Heart left ventricle (tissue), 13 donors: ENCODE measurements around the gene SLC26A1.

Source experiments
- POLR2A ChIP-seq, 2 donors: fragments of 450-650 bp; IDR thresholded peaks; one replicate each; pipeline ENCODE4 v1.6.1; 2017; ENCODE audit warnings: antibody characterized with exemption in 2 of 2, mild to moderate bottlenecking in 2 of 2, moderate library complexity in 2 of 2
- TF ChIP-seq, protein P1 (sequence below), 12 donors: fragments of 200-600 bp; sonication (generic) in 4 of 12; IDR thresholded peaks; one replicate each; pipeline versions ENCODE4 v1.5.0 to v1.8.0; 2018 to 2022; ENCODE audit warnings: antibody characterized with exemption in 12 of 12, mild to moderate bottlenecking in 5 of 12
- donor health status: ischemic (EF 13 %, LVEDD 7.1; RV severe dilation, severe dysfunction).
- donor health status: DM: no; HTN: yes; CAD: no.
- donor health status: DM: no; HTN: no; CAD: no.
- donor health status: ischemic (EF 25% LVEDD 6.9; RV normal size, moderate dysfunction).
- donor health status: ischemic (EF 25% LVEDD 5.7; RV mildly dilated, moderate dysfunction).
- donor health status: ischemic (EF 35%, LVEDD 5.7; RV mildly dilated, moderate dysfunction).
- donor health status: nonischemic (EF 11% LVEDD 7.7; RV severe dilation, severe dysfunction).
- donor health status: DM: yes; HTN: yes; CAD: no.
- donor health status: PGD.
- donor health status: ischemic (EF 29% LVEDD 5.4; RV normal size, mild dysfunction).
- donor health status: nonischemic (EF 23%, LVEDD 6.1; RV moderate dilation, normal function).

DNA sequence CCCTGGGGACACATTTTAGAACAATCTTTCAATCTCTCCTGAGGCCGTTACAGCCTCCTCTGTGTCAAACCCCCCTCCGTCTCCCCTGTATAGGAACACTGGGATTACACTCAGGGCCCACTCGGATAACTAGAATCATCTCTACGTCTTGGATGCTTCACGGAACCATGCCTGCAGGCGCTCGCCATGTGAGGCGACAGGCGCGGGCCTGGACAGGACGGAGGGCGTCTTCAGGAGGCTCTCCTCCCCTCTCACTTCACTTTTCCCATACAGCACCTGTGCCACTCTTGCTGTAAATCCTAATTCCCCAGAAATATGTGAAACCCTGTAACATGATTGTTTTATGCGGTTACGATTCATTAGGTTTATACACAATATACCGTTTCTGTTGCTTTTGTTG, 10.4 kb downstream of the SLC26A1 start:
- no peak for TF ChIP-seq POLR2A (IDR thresholded peaks at IDR 0.05)
- TF ChIP-seq, protein P1, sequence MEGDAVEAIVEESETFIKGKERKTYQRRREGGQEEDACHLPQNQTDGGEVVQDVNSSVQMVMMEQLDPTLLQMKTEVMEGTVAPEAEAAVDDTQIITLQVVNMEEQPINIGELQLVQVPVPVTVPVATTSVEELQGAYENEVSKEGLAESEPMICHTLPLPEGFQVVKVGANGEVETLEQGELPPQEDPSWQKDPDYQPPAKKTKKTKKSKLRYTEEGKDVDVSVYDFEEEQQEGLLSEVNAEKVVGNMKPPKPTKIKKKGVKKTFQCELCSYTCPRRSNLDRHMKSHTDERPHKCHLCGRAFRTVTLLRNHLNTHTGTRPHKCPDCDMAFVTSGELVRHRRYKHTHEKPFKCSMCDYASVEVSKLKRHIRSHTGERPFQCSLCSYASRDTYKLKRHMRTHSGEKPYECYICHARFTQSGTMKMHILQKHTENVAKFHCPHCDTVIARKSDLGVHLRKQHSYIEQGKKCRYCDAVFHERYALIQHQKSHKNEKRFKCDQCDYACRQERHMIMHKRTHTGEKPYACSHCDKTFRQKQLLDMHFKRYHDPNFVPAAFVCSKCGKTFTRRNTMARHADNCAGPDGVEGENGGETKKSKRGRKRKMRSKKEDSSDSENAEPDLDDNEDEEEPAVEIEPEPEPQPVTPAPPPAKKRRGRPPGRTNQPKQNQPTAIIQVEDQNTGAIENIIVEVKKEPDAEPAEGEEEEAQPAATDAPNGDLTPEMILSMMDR (IDR thresholded peaks at IDR 0.05): no peak
